ACHN (cell line): ENCODE measurements around the gene MAG.
"Not testable (repeated sequence)": the region's sequence is repeated elsewhere in the genome, so short reads cannot be mapped to it uniquely, and the experiment has no call there.

ENCODE experiments used
- DNase-seq: peaks from one replicate; pipeline ENCODE4 v3.0.0-alpha.2; 2015
- in situ Hi-C: cut with HindIII; loops from 2 replicates; pipeline ENCODE4 v1.10.0; 2017; ENCODE audit warnings: low sequenced_read_pairs, low pct_ligation_motif_present, low pct_unique_long_range_greater_than_20kb

The MAG gene

GRCh38 chr19:35276706-35277281 is 15.2 kb upstream of the MAG start:
- DNase-seq, result no peak
- in situ Hi-C loops, result no loop called here

DNA sequence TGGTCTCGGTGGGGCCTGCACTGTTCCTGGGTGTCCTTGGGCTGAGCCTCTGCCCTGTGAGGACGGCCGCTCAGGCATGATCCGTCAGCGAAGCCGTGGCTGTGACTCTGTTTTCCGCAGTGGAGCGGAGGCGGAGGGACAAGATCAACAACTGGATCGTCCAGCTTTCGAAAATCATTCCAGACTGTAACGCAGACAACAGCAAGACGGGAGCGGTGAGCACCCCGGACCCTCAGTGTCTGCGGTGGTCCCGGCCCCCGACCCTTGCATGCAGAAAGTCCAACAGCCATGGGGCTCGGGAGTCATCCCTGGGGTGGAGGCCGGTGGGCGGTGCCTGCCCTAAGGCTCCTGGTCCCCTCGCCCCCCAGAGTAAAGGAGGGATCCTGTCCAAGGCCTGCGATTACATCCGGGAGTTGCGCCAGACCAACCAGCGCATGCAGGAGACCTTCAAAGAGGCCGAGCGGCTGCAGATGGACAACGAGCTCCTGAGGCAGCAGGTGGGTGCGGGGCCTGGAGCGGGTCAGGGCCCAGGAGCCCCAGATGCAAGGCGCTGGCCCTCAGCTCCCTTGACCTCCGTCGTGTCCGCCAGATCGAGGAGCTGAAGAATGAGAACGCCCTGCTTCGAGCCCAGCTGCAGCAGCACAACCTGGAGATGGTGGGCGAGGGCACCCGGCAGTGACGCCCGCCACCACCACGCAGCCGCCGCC is 13.2 kb upstream of the MAG start:
- in situ Hi-C loops, result no loop called here
- no peak for DNase-seq

DNA sequence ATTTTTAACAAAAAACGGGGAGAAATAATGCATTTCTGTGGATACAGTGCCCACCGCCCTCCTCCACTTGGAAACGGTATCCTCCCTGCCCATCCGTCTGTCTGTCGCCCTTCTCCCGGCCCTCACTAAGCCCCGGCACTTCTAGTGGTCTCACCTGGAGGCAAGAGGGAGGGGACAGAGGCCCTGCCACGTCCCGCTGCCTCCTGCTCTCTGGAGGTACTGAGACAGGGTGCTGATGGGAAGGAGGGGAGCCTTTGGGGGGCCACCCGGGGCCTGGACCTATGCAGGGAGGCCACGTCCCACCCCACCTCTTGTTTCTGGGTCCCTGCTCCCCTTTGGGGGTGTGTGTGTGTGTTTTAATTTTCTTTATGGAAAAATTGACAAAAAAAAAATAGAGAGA is 12.6 kb upstream of the MAG start:
- DNase-seq, result no peak
- in situ Hi-C loops, result no loop called here

DNA sequence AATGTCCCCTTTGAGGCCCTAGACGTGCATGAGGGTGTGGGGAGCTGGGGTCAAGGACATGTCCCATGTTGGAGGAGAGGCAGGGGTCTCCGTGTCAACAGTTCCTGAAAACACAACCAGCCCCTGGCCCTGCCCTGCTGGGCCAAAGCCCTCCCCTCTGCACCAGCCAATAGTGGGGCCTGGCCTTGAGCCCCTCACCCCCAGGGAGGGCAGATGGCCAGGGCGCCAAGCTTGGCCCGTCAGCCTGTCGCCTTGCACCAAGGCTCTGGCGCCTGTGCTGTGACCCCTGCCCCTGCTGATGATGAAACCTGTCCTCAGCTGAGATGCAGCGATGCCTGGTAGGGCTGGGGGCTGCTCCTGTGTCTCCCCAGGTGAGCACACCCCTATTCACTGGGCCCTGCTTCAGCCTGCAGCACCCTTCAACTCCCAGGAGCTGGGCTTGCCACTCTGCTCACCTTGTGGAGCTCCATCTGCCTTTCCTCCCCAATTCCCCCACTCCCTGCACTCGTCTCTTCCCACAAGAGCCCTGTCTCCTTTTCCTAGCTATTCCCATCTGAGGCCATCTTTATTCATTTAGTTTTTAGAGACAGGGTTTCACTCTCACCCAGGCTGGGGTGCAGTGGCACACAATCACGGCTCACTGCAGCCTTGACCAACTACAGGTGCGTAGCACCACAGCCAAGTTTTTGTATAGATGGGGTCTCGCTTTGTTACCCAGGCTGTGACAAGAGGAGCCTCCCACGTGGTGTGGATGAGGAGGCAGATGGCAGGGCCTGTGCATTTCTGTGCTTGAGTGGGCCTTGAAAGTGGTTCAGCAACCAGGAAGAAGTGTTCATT is 11.8 kb upstream of the MAG start:
- in situ Hi-C loops, result no loop called here
- no peak for DNase-seq

GRCh38 chr19:35281303-35281702 is 10.7 kb upstream of the MAG start:
- no peak for DNase-seq
- in situ Hi-C loops, result no loop called here

DNA sequence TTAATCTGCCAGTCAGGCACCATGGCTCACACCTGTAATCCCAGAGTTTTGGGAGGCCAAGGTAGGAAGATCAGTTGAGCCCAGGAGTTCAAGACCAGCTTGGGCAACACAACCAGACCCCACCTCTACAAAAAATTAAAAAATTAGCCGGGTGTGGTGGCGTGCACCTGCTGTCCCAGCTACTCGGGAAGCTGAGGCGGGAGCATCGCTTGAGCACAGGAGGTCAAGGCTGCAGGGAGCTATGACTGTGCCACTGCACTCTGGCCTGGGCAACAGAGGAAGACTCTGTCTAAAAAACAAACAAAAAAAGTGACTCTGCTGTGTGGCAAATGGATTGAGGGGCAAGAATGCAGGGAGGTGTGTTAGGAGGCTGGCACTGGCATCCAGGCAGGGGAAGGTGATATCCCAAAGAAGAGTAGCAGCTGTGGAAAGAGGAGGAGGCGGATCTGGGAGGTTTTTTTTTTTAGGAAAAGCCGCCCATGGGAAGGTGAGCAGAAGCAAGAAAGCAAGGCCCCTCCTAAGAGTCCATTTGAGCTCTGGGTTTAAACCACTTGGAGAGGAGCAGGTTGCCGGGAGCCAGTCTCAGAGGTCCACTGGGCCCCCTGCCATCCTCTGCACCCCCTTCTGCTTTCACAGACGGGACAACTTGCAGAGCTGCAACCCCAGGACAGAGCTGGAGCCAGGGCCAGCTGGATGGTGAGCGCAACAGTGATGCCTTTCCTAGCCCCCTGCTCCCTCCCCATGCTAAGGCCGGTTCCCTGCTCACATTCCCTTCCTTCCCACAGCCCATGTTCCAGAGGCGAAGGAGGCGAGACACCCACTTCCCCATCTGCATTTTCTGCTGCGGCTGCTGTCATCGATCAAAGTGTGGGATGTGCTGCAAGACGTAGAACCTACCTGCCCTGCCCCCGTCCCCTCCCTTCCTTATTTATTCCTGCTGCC is 7.5 kb upstream of the MAG start:
- no peak for DNase-seq
- in situ Hi-C loops, result no loop called here

DNA sequence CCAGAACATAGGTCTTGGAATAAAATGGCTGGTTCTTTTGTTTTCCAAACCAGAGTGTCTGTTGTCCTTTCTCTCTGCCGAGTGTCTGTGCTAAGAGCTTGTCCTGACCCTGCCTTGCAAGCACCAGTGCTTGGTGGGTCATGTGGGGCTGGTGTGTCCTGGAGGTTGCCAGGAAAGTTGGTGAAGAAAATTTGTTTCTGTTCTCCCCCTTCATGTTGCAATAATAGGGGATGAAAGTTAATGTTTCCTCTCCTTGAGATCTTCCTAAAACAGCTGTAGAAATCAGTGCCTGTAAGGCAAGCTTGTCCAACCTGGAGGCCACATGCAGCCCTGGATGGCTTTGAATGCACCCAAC is 6.9 kb upstream of the MAG start:
- in situ Hi-C loops, result no loop called here
- DNase-seq, result no peak

- DNase-seq, in situ Hi-C loops: not testable (repeated sequence)
Measured at GRCh38 chr19:35285465-35285864, 6.5 kb upstream of the MAG start.

- in situ Hi-C loops, DNase-seq: not testable (repeated sequence)
Measured at GRCh38 chr19:35286101-35286500, 5.9 kb upstream of the MAG start.

GRCh38 chr19:35287713-35288112 is 4.2 kb upstream of the MAG start:
- no peak for DNase-seq
- in situ Hi-C loops, result no loop called here

- in situ Hi-C loops, result no loop called here
- no peak for DNase-seq
Measured at GRCh38 chr19:35288331-35288730, 3.6 kb upstream of the MAG start.

- no peak for DNase-seq
- in situ Hi-C loops, result no loop called here
Measured at GRCh38 chr19:35288906-35289305, 3.1 kb upstream of the MAG start.

DNA sequence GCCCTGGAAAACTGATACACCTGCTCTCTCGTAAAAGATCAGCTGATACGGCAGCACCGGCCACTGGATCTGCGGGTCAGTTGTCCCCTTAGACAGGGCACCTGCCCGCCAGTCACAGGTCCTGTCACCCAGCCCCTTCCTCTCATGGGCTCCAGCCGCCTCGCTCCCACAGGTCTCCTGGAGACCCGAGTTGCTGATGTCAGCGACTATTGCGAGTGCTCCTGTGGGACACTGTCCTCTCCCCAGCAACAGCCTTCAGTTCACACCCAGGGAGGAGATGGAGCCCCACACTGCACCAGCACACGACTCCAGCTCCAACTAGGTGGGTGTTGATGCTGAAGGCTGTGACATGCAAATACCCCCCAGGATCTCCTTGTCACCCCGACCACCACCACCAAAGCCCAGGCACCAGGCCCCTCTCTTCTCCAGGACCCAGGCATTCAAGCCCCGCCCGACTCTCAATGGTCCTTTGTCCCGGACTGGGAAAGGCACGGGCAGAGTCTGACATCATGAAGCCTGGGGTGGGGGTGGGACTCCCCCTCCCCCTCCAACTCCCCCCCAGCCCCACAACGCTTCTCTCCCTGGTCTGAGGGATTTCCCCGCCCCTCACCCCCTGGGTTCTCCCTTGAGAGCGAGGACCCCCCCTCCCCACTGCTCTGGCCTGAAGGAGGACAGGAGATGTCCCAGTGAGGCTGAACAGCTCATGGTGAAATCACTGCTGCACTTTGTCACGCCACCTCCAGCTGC is 1.4 kb upstream of the MAG start:
- in situ Hi-C loops, result no loop called here

GRCh38 chr19:35291259-35291658 is 702 bp upstream of the MAG start:
- no peak for DNase-seq
- in situ Hi-C loops, result no loop called here

More for the DNA sequence above, 1.4 kb upstream of the MAG start:
- no peak for DNase-seq

DNA sequence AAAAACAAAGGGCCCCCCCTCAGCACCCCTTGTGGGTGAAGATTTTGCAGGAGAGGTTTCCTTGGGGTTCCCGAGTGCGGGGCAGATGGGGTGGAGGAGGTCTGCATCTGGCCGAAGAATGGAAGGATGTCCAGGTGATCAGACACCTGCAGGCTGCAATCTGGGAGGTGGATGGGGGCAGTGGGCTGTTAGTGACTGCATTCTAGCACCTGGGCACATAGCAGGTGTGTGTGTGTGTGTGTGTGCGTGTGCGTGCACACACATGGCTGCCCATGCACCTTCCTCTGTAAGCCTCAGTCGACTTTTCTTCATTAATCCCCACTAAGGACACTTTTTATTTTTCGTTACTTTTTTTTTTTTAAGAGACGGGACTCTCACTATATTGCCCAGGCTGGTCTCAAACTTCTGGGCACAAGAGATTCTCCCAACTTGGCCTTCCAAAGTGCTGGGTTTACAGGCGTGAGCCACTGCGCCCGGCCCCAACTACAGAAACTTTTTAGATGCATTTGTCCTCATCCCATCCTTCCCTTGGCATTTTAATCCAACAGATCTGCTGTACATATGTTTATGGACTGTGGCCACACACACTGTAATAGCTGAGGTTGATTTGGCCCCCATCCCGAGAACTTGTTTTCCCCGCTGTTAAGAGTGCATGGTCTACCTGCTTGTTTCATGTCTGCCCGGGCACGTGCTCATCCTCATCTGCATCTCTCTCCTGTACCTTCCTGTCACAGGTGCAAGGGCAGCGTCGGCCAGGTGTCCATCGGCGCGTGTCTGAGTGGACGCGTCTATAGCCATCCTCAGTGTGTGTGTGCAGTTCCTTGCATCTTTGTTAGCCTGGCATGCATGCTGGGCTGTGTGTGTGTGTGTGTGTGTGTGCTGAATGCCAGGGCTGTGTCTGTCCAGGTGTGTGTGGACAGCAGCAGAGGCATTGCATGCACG is 731 bp downstream of the MAG start:
- in situ Hi-C loops, result no loop called here
- DNase-seq, result no peak

GRCh38 chr19:35293363-35293739 is 1.4 kb downstream of the MAG start:
- in situ Hi-C loops, result no loop called here
- no peak for DNase-seq

- no peak for DNase-seq
- in situ Hi-C loops, result no loop called here
Measured at GRCh38 chr19:35293808-35294207, 1.8 kb downstream of the MAG start.
